D721Med (cell line): ENCODE results near the gene MTUS2.

Source experiments
- DNase-seq: peaks from one replicate; pipeline ENCODE4 v3.0.0; 2011; ENCODE audit warnings: low spot score; ENCODE audit not compliant: insufficient read length
- FAIRE-seq: peaks from 2 replicates; lab custom pipeline; 2011; peaks lifted over from hg19 to GRCh38; lab: Jason Lieb, UNC
- CTCF ChIP-seq: IDR thresholded peaks from 2 replicates; pipeline ENCODE4 v1.5.1; 2012; ENCODE audit warnings: mild to moderate bottlenecking, control low read depth; ENCODE audit not compliant: insufficient read depth; ENCODE audit errors: missing control alignments

Gene MTUS2

DNA sequence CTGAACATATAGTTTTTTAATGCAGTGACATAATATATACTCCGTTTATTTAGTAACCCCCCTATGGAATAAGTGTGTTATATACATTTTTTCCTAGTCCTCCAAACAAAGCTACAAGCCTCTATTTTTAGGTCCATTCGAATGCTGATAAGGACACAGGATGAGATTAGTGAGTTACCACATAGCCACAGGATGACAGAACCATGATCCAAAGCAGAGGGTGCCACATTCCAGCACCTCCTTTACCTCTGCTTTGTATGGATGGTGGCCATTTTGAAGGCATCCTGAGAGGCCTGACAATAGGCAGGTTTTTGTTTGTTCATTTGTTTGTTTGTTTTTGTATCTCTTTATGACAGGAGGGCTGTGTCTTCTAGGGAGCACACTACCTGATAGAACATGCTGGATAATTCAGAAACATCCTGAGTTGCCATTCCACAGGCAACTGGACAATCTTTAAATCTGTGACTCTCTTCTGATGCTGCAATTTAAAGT is 186.3 kb downstream of the MTUS2 start:
- no peak for DNase-seq
- TF ChIP-seq CTCF = no peak
- FAIRE-seq = no peak

DNA sequence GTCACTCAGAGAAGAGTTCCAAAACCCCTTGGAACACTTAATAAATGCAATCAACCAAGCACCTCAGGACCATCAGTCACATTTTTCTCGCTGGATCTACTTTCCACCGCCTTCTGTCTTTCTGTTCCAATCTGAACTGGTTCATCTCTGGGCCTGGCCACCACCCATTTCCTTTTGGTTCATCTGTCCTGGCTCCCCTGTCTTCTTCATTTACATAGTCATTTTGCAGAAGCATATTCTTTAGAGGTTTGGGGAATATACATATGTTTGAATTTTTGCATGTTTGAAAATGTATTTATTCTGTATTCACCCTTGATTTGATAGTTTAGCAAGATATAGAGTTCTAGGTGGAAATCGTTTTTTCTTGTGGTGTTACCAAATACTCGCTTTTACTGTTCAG is 188.2 kb downstream of the MTUS2 start:
- no peak for FAIRE-seq

GRCh38 chr13:29020314-29020713 is 200.2 kb downstream of the MTUS2 start:
- FAIRE-seq = no peak
- TF ChIP-seq CTCF = no peak
- DNase-seq = no peak

More for the DNA sequence above, 188.2 kb downstream of the MTUS2 start:
- TF ChIP-seq CTCF = no peak
- no peak for DNase-seq

GRCh38 chr13:29021311-29021710 is 201.2 kb downstream of the MTUS2 start:
- no peak for TF ChIP-seq CTCF
- DNase-seq (no peak), FAIRE-seq (no peak)

DNA sequence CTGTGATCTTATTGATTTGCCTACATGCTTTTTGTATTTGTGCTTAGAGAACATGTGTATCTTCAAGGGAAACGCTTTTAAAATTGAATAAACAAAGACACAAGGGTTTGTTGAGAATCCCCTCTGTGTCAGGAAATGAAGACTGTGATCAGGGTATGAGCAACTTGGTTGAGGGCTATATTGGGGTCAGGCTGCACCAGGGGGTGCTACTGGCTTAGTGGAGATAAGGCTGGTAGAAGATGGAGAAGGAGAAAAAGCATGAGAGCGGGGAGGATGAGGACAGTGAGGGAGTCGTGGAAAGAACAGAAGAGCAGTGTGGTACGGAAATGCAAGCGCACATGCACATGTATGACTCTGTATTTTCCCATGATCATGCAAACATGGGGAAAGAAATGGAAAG is 201.6 kb downstream of the MTUS2 start:
- FAIRE-seq = no peak
- no peak for DNase-seq
- no peak for TF ChIP-seq CTCF

- DNase-seq = no peak
- FAIRE-seq = no peak
- TF ChIP-seq CTCF = no peak
These were observed 202.3 kb downstream of the MTUS2 start for GRCh38 chr13:29022410-29022809.

DNA sequence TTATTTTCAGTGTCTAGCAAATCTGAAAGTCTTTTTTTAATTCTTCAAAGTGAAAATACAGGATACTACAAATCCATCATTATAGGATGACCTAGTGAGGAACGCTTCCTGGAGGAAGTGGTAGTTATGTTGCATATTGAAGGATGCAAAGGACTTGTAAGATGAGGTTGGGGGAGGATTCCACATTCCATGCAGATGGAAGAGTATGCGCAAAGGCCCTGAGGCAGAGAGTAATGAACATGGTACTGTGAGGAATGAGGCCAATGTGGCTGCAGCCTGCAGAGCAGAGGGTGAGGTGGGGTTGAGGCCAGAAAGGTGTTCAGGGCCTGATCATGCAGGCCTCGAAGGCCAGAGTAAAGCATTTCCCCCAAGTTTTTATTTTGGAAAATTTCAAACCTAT is 202.8 kb downstream of the MTUS2 start:
- no peak for TF ChIP-seq CTCF
- FAIRE-seq (no peak), DNase-seq (no peak)
